CD4-positive, alpha-beta T cell treated with Interleukin-2 at 100 ng/mL for 4 hours (primary cell): ENCODE measurements around the gene COX7A2.

Source experiments
- DNase-seq: peaks from one replicate; pipeline ENCODE4 v3.0.0-alpha.2; 2020; ENCODE audit warnings: low spot score

Gene COX7A2

DNA sequence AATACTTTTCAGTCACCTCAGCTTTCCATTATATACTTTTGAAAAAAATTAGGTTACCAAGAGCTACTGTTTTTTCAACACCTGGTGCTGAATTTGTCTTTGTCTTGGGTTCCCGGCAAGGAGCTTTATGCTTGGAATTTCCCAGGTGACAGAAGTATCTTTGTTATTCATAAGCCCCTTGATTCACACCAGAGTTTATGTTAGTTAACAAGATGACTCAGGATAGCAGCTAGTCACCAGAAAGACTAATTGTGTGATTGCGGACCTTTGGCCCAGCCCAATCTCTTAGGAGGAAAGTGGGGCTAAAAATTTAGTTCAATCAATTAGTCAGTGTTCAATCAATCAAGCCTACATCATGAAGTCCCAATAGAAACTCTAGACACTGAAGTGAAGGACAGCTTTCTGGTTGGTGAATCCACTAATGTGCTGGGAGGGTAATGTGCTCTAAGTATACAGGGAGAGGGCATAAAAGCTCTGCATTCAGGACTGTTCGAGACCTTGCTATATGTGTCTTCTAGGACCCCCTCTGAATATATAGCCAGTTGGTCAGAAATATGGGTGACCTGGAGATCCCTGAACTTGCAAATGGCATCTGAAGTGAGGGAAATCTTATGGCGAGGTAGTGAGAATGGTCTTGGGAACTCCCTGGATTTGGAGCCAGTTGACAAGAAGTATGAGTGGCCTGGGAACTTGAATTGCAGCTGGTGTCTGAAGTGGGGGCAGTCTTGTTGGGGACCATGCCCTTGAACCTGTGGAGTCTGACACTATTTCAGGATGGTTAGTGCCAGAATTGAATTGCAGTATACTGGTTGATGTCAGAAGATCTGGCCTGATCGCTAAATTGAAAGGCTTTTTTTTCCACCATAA is 24.8 kb upstream of the COX7A2 start:
- DNase-seq: peak; percentile 28

DNA sequence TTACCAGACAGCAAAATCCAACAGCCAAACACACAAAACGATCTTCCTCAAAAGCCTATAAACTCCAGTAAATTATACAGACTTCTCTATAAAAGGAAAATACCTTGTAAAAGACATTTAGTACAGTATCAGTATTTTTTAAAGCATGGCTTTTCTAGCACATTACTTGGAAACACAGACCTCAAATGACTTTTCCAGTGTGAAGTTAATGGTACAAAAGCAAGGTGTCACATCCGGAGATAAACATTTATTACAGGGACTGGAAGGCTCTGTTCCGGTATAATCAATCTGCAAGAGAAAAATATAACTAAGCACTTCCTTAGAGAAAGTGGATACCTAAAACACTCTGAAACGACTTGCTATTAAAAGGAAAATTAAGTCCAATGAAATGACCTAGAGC is 23.9 kb upstream of the COX7A2 start:
- DNase-seq: no peak

DNA sequence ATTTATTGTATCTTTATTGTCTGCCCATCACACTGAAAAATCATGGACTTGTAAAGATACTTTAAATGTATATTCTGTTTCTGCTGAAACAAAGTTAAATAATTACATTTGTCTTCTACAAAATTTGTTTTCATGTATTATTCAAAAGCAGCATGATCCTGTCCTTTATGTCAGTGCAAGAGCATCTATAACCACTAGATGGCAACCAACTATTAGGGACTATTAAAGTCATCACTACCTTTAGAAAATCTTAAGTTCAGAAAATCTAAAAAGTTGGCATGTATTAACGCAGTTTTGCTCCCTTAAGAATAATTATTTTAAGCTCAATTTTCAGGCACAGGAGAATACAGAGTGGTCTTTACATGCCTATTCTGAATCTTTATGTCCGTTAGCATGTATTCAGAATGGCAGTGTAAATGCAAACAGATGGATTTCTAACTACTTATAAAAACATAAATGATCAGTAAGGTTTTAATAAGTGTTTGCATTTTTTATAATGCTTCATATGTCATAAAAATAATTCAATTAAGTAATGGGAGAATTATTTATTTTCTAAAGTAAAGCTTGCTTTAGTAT is 23.2 kb upstream of the COX7A2 start:
- peak; percentile 55 for DNase-seq

DNA sequence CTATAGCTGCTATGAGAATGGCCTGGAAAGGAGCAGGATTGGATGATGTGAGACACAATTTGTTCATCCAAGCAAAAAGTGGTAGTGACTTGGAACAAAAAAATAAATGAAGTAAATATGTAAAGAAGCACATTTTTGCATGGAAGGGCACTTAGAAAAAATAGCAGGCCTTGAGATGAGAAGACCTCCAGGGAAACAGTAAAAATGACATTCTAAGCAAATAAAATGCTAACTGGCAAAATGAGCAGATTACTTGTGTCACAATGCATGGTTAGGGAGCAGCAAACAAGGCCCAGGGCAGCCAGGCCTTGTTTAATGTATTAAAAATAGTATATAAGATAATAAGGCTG is 19.8 kb upstream of the COX7A2 start:
- no peak for DNase-seq

DNA sequence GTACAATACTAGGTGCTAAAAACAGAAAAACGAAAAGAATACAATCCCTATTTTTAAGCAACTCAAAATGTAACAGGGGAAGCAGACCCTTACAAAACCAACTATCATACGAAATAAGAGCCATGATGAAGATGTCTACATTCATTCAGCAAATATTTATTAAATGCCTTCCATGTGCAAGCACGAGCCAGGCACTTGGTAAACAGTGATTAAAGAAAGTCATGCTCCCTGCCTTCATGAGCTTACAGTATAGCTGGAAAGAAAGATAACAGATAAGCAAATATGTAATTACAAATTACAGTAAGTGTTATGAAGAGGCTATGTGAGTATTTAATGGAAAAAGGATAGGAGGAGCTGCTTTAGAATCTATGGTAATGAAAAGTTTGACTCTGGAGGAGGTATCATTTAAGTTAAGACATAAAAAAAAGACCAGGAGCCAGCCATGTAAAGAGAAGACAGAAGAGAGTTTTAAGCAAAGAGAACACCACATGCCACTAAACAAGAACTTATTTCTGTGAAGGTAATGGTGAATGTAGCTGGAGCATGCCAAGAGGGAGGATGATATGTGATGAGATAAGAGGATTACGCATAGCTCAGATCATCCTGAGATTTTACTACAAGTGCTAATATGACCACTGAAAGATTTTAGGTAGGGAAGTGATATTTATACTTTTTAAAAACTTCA is 19.3 kb upstream of the COX7A2 start:
- no peak for DNase-seq

DNA sequence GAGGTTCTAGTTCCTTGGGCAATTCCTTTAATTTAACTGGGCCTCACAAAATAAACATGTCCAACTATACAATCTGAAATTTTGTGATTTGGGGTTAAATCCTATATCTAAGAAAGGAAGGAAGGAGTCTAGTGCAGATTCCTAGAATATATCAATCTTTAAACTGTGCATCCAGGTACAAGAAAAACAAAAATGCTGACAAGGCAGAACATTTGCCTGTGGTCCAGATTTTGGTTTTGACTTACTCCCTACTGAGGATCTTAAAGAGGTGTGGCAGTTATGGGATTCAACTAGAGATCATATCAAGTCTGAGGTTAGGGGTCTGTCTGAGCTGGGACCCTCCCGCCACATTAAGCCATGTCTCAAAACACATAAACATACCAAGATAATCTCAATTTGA is 17.7 kb upstream of the COX7A2 start:
- DNase-seq: no peak

DNA sequence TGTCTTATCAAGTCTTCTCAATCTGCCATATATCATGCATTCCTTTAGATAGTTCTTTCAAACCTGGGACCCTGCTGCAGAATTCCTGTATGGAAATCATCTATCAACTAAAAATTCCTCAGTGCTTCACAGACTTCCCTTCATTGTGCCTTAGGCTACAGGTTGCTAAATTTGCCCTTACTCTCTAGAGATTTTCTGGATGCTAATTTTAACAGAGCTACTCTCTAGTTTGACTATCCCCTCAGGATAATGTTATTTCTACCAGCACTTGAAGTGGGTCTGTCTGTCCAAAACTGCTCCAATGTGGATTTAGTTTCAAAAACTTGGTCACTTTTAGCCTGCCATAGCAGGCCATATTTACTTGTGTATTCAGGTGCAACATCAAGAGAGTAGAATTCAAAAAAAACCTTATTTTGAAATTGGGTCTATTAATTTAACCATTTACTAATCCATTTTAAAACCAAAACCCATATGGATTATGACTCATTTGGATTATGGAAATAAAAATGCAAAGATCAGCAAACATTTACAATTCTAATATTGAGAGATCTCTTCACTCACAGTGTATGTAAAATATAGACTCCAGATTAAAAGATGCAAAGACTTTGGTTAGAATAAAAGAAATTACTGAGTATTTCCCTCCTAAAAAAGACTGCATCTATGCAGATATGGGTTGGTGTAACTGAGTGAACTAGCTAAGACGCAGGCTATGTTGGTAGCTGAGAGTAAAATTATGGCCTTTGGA is 13.9 kb upstream of the COX7A2 start:
- DNase-seq: no peak

DNA sequence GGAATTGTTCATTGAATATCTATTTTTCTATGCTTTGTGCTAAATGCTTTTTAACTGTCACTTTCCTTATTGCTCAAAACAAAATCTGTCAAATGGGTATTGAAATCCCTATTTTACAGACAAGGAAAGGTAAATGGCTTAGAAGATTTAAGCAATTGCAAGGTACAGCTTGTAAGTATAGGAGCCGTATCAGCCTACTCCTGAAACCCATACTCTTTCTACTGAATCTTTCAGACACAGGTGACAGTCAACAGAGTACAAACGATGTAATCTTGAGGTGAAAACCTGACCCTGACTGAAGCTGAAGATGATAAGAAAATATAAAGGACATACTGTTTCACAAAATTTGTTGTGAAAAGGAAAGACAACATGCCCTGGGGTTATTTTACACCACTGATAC is 7.0 kb upstream of the COX7A2 start:
- no peak for DNase-seq

DNA sequence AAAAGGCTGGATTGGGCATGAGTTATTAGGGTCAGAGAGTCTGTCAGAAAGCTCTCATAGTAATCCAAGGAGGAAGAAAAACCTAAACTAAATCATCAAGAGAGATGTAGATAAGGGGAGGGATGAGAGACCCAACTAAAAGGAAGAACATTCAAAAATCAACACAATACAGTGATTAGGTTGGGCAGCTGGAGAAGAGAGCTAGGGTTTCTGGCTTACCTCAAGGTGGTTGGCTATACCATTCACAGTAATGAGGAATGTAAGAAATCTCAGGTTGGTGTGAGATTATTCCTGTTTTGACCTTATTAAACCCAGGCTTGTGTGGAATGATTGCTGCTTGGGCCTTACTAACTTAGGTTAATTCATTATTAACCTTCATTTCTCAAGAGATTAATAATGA is 6.2 kb upstream of the COX7A2 start:
- DNase-seq: no peak

DNA sequence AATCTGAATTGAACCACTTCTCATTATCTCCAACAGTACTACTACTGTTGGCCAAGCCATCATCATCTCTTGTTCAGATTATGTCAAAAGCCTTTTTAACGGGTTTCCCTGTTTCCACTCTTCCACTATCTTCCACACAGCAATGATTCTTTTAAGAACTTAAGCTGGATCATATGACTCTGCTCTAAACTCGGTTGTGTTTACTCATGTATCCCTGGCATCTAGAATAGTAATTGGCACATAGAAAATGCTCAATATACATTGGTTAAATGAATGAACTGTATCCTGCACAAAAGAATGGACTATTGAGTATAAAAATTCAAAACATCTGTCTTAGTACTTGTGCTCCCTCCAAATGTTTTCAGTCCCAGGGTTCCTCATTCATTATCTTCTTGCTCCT is 2.8 kb upstream of the COX7A2 start:
- no peak for DNase-seq

DNA sequence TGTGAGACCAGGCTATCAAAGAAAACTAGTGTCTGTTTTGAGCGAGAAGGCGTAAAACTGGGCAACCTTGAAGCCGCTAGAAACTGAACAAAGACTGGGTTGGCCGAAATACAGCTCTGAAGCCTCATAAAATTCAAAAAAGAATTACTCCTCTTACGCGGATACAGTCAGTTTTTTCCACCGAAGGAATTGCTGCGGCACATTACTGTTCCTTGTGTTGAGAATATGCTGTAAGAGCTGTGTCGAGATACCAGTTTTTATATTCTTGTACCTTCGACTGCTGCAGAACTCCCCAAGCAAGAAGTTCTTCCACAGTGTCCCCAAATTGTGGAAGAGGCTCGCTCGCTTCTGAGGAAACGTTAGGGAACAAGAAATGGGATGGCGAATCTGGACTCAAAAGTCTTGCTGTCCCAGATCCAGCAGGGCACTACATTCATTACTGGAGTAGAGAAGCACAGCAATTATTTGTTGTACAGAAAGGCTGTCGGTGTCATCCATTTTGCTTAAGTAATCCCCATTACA is 523 bp upstream of the COX7A2 start:
- DNase-seq: no peak

DNA sequence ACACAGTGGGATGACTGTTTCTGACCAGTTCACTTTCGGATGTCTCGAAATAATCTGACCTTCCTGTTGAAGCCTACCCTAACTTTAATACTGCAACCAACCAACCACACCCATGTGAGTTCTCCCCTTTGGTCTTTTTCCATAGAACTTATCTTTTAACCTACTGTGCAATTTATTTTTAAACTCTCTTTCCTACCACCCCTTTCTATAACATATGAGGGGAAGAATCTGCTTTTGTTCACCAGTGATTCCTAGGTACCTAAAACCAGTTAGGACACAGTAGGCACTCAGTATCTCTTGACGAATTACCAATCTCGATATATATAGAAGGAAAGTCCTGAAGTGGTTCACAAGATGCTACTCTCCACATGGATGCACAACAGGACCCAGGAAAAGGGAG is 7.0 kb downstream of the COX7A2 start:
- no peak for DNase-seq

DNA sequence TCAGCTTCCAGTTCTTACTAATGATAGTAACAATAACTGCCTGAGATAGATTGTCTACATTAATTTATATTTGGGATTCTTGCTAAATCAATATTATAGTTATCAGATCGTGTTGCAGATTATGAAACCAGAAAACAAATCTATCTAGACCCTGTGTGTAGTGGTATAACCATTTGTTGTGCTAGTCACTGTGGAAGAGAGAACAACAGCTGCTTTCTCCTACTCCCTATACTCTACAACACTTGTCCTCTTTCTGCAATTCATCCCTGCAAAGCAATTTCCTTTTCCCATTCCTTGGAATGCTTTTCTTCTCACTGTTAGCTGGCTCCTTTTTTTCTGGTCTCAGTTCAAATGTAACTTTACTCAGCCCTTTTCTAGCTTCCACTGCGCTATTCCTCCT is 8.3 kb downstream of the COX7A2 start:
- no peak for DNase-seq

DNA sequence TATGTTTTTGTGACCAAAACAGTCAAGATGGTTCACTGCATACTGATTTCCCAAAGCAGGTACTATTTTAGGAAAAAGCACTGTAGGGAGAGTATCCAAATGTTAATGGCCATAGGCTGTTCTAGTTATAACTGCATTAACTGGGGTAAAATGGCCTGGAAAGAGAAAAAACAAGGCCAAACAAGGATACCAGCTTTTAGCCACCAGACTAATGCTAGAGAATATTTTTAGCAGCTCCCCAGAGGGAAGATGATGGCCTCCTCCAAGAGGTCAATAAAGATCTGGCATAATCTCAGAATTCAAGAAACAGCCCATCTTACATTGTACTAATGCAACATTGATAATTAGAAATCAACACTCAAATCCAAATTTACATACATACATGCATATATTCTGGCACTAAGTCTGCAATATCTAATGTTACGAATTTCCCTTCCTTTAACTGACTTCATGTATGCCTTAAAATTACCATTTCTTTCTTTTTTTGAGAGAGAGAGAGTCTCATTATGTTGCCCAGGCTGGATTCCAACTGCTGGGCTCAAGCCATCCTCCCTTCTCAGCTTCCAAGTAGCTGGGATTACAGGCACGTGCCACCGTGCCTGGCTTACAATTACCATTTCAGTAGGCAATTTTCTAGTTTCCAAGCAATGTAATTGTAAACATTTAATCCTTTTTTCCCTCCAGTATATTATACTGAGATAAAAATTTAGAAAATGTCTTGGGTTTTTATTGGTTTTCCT is 9.3 kb downstream of the COX7A2 start:
- no peak for DNase-seq

DNA sequence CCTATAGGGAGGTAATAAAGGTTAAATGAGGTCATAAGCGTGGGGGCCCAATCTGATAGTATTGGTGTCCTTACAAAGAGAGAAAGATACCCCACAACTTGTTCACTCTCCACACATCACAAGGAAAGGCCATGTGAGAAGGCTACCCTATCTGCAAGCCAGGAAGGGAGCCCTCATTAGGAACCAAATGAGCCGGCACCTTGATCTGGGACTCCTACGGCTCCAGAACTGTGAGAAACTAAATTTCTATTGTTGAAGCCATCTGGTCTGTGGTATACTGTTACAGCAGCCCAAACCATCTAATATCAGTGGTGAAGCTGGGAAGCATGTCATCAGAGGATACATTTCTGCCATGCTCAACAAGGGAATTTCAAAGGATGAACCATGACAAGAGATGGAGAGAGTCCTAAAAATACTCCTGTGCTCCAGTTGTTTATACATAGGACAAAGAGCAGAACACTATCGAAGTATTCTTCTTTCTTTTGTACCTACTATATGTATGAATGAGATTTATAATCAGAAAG is 10.4 kb downstream of the COX7A2 start:
- DNase-seq: no peak

DNA sequence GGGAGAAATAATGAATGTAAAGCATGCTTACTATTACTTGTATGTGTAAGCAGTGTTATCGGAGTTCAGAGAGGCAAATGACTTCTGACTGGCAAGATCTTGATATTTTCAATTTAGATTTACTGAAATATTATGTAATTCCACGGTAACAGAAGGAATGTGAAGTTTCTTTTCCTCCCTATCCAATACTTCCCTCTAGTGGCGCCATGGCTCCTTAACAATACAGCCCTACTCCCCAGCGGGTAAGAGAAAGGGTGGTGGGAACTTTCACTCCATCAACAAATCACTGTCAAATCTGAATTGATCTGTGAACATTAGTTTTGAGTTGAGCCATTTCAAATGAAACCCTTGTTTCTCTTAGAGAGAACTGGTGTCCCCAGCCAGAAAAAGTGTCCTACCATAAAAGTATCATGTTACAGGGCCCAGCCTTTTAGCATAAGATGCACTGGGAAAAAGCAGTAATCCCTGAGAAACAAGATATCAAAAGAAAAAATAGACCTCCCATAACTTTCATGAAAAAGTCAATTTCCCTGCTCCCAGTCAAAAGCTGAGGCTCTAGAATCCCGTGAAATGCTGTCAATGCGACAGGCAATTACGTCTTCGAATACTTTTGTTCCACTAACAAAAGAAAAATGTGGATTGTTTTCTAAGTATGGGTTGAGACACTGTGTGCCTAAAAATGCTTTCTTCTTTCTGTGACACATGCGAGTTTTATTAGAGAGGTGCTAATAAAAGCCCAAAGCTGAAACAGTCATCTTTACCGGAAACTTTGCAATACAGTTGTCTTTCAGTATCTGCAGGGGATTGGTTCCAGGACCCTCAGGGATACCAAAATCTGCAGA is 12.9 kb downstream of the COX7A2 start:
- DNase-seq: no peak

DNA sequence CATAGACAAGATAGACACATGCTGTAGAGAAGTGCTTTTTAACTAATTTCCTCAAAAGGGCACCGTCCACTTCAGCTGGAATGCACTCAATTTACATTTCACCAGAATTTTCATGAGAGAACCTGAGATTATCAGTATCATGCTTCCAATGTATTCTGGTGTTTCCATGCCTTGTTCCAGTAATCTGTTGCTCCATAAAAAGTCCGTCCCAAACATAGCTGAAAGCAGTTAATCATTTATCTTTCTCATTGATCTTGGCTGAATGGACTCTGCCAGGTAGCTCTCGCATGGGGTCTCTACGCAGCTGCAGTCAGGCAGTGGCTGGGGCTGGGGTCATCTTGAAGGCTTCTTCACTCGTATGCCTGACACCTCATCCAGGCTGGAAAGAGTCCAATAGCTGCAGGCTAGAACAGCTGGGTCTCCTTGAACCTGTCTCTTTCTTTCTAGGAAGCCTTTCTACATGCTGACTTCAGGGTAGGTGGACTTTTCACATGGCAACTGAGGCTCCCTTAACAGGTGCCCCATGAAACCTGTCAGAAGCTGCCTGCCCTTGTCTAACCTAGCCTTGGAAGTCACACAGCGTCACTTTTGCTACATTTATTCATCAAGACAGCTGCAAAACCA is 19.2 kb downstream of the COX7A2 start:
- DNase-seq: no peak

DNA sequence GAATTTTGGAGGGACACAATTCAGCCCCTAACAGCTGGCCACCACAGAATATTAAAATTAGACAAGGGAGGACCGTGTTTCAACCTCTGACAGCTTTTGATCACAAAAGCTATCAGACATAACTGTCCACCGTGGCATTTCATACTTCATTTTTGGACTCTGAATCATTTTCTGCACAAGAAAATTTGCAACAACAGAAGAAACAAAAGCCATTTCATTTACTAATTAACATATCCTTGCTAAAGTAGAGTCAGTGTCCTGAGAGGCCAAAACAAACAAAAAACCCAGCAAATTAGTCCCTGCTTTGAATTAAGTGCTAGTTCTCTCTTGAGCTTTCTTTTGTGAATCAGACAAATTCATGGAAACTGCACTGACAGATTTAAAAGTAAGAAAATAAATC is 20.2 kb downstream of the COX7A2 start:
- DNase-seq: no peak

DNA sequence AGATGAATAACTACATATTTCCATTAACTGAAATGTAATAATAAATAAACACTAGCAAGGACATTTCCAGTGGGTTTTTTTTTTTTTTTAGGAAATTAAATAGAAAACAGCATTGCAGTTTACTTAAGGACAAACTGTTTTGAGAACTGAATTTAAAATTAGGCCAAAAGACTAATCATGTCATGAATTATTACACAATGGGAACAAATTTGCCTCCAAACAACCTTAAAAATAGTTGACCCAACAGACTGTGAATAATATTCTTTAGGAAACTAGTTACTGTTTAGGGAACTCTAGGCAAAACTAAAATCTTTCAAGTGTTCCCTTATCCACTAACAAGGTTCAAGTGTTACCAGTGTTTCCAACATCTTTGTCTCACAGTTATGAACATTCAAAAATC is 21.3 kb downstream of the COX7A2 start:
- DNase-seq: no peak

DNA sequence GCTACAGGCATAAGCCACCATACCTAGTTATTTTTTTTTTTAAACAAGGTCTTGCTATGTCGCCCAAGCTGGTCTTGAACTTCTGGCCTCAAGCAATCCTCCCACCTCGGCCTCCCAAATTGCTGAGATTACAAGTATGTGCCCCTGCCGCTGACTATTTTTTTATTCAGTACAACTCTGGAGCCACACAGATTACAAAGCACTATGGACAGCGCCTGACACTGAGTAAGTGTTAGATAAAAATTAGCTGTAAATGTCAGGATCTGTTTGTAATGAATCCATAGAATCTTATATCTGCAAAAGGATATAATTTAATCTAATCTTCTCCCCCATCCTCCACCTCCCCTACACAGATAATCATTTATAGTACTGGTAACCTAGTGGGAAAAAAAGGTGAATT is 22.5 kb downstream of the COX7A2 start:
- DNase-seq: no peak
